Kidney epithelial cell (primary cell): Measurements from ENCODE around the gene PLXNC1. TPM values are rescaled to one million over a fixed set of nuclear protein-coding genes. Genes with fewer than 3 reads are reported as not detected.

Source experiments
- DNase-seq: peaks from one replicate; pipeline ENCODE4 v3.0.0-alpha.2; 2010; ENCODE audit warnings: low read depth
- H3K27me3 ChIP-seq: 2 replicates; pipeline ENCODE4 v1.6.0; 2011; ENCODE audit warnings: low read length; ENCODE audit not compliant: control insufficient read depth, insufficient read depth
- H3K36me3 ChIP-seq: 2 replicates; pipeline ENCODE4 v1.5.1; 2011; ENCODE audit warnings: low read length; ENCODE audit not compliant: control insufficient read depth, insufficient read depth
- H3K4me3 ChIP-seq: 2 replicates; pipeline ENCODE4 v1.5.1; 2011; ENCODE audit warnings: low read depth, mild to moderate bottlenecking, control low read depth, low read length
- CTCF ChIP-seq: IDR thresholded peaks from 2 replicates; pipeline ENCODE4 v1.5.1; 2011; ENCODE audit warnings: mild to moderate bottlenecking, moderate library complexity, low read length, control low read depth, inconsistent platforms; ENCODE audit not compliant: insufficient read depth, poor library complexity, severe bottlenecking
- total RNA-seq: library from RNA; depleted of rRNA; stranded (reverse); fragments of >200 nt; gene quantifications from 2 replicates; pipeline ENCODE4 v1.2.3, GENCODE V29; 2015

PLXNC1 gene
- total RNA-seq, 1 donor from 2014 or later: 0.21 TPM

DNA sequence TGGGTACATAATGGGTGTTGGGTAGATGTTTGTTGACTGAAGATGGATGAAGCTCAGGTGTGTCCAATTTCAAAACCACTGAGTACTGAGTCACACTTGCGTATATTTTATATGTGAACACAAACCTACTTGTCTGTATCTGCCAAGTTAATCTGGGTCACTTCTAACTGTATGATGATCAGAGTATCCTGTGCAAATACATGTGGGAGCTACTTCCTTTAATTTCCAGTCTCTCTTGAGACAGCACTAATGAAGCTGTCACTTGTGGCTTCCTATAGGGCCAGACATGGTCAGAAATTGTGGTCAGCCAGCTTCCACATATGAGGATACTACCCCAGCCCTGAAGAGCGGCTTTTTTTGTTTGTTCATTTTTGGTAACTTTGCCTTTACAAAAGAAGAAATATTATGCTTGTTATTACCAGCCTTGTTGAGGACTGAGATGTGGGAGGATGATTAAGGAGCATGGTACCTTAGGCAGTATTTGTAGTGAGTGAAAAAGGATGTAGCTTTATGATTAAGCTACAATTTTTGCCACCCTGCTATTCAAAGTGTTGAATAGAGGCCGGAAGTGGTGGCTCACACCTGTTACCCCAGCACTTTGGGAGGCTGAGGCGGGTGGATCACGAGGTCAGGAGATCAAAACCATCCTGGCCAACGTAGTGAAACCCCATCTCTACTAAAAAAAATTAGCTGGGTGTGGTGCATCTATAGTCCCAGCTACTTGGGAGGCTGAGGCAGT is 32.4 kb downstream of the PLXNC1 start:
- no peak for TF ChIP-seq CTCF
- peaks cover 3% of the 10 kb centered on the region for H3K27me3 ChIP-seq
- H3K36me3 ChIP-seq: no peaks in the 10 kb centered on the region
- H3K4me3 ChIP-seq: no peak overlapping the region
- DNase-seq: no peak

- Histone ChIP-seq H3K27me3 (peaks cover 7% of the 10 kb centered on the region), H3K4me3 (no peak overlapping the region), H3K36me3 (no peaks in the 10 kb centered on the region)
- no peak for TF ChIP-seq CTCF
- DNase-seq: no peak
Observed at GRCh38 chr12:94182986-94183707, 34.8 kb downstream of the PLXNC1 start.

DNA sequence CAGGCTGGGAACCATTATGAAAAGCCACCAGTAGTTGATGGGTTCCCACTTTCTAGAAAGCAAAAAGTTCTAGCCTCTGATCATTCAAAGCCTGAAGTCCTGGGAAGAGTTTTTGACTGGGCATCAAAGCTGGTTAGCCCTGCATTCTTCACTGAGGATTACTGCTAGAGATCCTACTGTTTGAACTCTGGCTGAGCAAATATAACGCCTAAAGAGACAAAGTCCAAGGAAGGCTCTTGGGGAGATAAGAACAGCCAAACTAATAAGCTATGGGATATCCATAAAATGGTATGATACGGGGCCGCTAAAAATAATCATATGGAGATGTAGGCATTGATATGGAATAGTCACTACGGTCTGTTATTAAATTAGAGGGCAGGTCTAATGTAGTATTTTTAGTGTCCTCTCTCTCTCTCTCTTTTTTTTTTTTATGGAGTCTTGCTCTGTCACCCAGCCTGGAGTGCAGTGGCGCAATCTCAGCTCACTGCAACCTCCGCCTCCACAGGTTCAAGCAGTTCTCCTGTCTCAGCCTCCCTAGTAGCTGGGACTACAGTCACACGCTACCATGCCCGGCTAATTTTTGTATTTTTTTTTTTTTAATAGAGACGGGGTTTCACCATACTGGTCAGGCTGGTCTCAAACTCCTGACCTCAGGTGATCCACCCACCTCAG is 35.5 kb downstream of the PLXNC1 start:
- H3K27me3 ChIP-seq: peaks cover 7% of the 10 kb centered on the region
- DNase-seq: no peak
- no peak overlapping the region for H3K4me3 ChIP-seq
- TF ChIP-seq CTCF: no peak
- no peaks in the 10 kb centered on the region for H3K36me3 ChIP-seq

GRCh38 chr12:94184995-94185719 is 36.8 kb downstream of the PLXNC1 start:
- no peak for TF ChIP-seq CTCF
- no peaks in the 10 kb centered on the region for H3K36me3 ChIP-seq

DNA sequence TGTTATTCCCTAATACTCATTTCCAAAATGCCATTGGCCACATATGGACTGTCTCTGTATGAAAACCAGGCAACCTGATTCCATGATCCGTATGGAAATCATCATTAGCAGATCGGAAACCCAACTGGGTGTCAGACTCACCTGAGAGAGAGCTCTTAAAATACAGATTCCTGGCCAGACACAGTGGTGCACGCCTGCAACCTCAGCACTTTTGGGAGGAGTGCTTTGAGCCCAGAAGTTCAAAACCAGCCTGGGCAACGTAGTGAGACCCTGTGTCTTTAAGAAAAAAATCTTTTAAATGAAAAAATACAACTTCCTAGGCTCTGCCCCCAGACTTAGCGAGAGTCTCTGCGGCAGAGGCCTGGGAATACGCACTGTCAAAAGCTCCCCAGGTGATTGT is 37.4 kb downstream of the PLXNC1 start:
- Histone ChIP-seq H3K27me3 (peaks cover 7% of the 10 kb centered on the region), H3K4me3 (no peak overlapping the region), H3K36me3 (no peaks in the 10 kb centered on the region)
- TF ChIP-seq CTCF: no peak
- no peak for DNase-seq

More at GRCh38 chr12:94184995-94185719, 36.8 kb downstream of the PLXNC1 start:
- H3K27me3 ChIP-seq: peaks cover 7% of the 10 kb centered on the region
- H3K4me3 ChIP-seq: no peak overlapping the region
- no peak for DNase-seq
